ENCODE measurements around the gene SH2B3.

DNA sequence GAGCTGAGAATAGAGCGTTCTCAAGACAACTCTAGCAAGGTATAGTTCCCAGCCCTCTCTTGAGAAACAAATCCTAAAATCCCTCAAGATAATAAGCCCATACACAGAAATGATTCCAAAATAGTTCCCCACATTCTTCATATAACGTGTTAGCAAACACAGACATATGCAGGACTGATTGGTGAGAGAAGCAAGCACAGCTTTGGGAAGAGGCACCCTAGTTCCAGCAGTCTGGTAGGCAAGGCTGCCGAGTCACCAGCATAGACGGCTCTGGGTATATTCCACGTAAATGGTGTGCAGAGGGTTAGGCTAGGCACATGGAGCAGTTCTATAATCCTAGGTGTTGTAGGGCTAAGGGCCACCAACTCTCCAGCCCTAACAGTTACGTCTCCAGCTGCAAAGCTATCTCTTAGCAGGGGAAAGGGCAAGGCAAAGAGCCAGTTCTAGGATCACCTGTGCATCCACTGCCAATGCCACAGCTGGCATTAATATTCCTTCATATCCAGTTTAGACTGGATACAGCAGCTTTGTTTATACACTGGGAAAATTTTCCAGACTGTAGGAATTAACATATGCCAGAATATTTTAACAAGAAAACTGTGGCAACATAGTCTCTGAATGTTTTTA, 52.9 kb downstream of the SH2B3 start:
- TF ChIP-seq, protein P1, sequence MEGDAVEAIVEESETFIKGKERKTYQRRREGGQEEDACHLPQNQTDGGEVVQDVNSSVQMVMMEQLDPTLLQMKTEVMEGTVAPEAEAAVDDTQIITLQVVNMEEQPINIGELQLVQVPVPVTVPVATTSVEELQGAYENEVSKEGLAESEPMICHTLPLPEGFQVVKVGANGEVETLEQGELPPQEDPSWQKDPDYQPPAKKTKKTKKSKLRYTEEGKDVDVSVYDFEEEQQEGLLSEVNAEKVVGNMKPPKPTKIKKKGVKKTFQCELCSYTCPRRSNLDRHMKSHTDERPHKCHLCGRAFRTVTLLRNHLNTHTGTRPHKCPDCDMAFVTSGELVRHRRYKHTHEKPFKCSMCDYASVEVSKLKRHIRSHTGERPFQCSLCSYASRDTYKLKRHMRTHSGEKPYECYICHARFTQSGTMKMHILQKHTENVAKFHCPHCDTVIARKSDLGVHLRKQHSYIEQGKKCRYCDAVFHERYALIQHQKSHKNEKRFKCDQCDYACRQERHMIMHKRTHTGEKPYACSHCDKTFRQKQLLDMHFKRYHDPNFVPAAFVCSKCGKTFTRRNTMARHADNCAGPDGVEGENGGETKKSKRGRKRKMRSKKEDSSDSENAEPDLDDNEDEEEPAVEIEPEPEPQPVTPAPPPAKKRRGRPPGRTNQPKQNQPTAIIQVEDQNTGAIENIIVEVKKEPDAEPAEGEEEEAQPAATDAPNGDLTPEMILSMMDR (conservative IDR thresholded peaks at IDR 0.05), result no peak
- no peak for TF ChIP-seq ZFX (IDR thresholded peaks at IDR 0.05)
